Transverse colon (tissue), 4 donors: ENCODE results near the gene CIPC. TPM values are rescaled to one million over a fixed set of nuclear protein-coding genes. Genes with fewer than 3 reads are reported as not detected.

Source experiments
- DNase-seq: peaks from one replicate; pipeline ENCODE4 v3.0.0-alpha.2; 2019
- H3K27ac ChIP-seq, 4 donors: fragments of 200-600 bp; sonication (generic); 2 replicates each; pipeline ENCODE4 v1.5.1; 2016 to 2018; ENCODE audit warnings: inconsistent platforms in 4 of 4
- H3K27me3 ChIP-seq: fragments of 200-600 bp; sonication (generic); 2 replicates; pipeline ENCODE4 v1.5.1; 2017; ENCODE audit warnings: inconsistent platforms
- H3K36me3 ChIP-seq, 4 donors: fragments of 200-600 bp; sonication (generic); 2 replicates each; pipeline ENCODE4 v1.5.1; 2017 to 2019; ENCODE audit warnings: inconsistent platforms in 4 of 4
- H3K4me1 ChIP-seq, 4 donors: fragments of 200-600 bp; sonication (generic); 2 replicates each; pipeline ENCODE4 v1.5.1; 2017 to 2020; ENCODE audit warnings: inconsistent platforms in 4 of 4
- H3K4me3 ChIP-seq, 4 donors: fragments of 200-600 bp; sonication (generic); 1 replicate in 1 of 4; 2 replicates in 3 of 4; pipeline versions ENCODE4 v1.5.1 to v1.6.1; 2017 to 2019; ENCODE audit warnings: inconsistent platforms in 4 of 4
- H3K9me3 ChIP-seq, 2 donors: fragments of 200-600 bp; sonication (generic); 2 replicates each; pipeline ENCODE4 v1.5.1; 2017 to 2019; ENCODE audit warnings: inconsistent platforms in 2 of 2
- CTCF ChIP-seq, 5 experiments: fragments of 200-600 bp in 3 of 5; fragments of 450-650 bp in 2 of 5; sonication (generic) in 3 of 5; IDR thresholded peaks; 1 replicate in 2 of 5; 2 replicates in 3 of 5; pipeline ENCODE4 v1.5.1; 2016 to 2017; ENCODE audit warnings: antibody characterized with exemption in 5 of 5, inconsistent platforms in 3 of 5, mild to moderate bottlenecking in 2 of 5, moderate library complexity in 1 of 5
- EP300 ChIP-seq: sonication (generic); formaldehyde crosslinking; IDR thresholded peaks from one replicate; pipeline ENCODE4 v1.6.1; 2017; ENCODE audit warnings: antibody characterized with exemption, low read depth
- POLR2A ChIP-seq: fragments of 450-650 bp; IDR thresholded peaks from one replicate; pipeline ENCODE4 v1.6.1; 2016; ENCODE audit warnings: antibody characterized with exemption, mild to moderate bottlenecking, moderate library complexity
- POLR2AphosphoS5 ChIP-seq, 3 donors: sonication (generic); formaldehyde crosslinking; IDR thresholded peaks; one replicate each; pipeline ENCODE4 v1.6.1; 2016; ENCODE audit warnings: antibody characterized with exemption in 3 of 3
- WGBS, 2 donors: methylation state at CpG; one replicate each; pipeline ENCODE4 v1.1.5; 2018; ENCODE audit warnings: low coverage in 1 of 2; 5-methylcytosine and 5-hydroxymethylcytosine counted together
- in situ Hi-C, 4 donors: fragments of 200-750 bp; cut with MboI; loops; one replicate each; pipeline versions ENCODE4 v1.15.0 to v1.15.1; 2017; ENCODE audit warnings: low sequenced_read_pairs in 3 of 4, low pct_ligation_motif_present in 1 of 4, low pct_unique_long_range_greater_than_20kb in 1 of 4
- intact Hi-C: fragments of 100-400 bp; cut with DNase I; formaldehyde crosslinking; loops from one replicate; pipeline ENCODE4 v1.15.1; 2023; ENCODE audit warnings: low total_unique reads
- total RNA-seq, 4 donors: library from RNA; depleted of rRNA; stranded (reverse); fragments of >200 nt; gene quantifications; one replicate each; pipeline ENCODE4 v1.1.0, GENCODE V29; 2016

The CIPC gene
- total RNA-seq, 4 donors from 2014 or later: 30.8 to 97.1 (median 67.8) TPM

- Histone ChIP-seq H3K27me3 (peaks cover 55% of the 10 kb centered on the region), H3K4me3 (no peak overlapping the region), H3K9me3 (no peaks in the 10 kb centered on the region), H3K27ac (no peak overlapping the region), H3K36me3 (no peaks in the 10 kb centered on the region), H3K4me1 (peaks cover 0 to 5% (median 0%) of the 10 kb centered on the region in 4 donors)
- TF ChIP-seq EP300 (no peak), CTCF (IDR thresholded peaks at IDR 0.05) (no peak), POLR2AphosphoS5 (IDR thresholded peaks at IDR 0.05) (no peak), POLR2A (no peak)
- intact Hi-C loops (loop anchor here (5.0 kb wide), 1 partner anchor 163 kb away; no protein-coding TSS in a partner anchor), in situ Hi-C loops (no loop called here)
- WGBS, 2 donors: 45% methylated on average over 7 of the region's 7 CpGs; no CpG with 5 or more reads in 1 of the 2 donors
- no peak for DNase-seq
These were observed 56.4 kb downstream of the CIPC start for GRCh38 chr14:77154421-77154820.

DNA sequence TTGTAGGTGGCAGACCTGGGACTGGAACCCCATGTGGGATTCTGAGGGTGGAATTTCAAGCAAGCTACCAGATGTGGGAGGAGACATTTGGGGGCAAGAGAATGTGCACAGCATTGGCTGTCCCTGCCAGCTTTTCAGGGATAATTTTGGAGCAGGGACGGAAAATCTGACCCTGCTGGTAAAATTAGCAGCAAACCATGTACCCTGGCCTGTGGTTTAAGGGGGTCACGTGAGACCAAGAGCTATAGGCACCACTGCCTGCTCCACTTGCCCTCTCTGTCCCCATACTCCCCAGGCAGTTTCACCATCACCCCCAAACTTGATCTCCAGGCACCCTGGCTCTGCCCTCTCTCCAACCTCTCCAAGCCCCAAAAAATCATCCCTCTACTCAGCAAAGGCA lies 57.0 kb downstream of the CIPC start:
- Histone ChIP-seq H3K9me3 (no peaks in the 10 kb centered on the region), H3K27ac (no peak overlapping the region), H3K27me3 (peaks cover 55% of the 10 kb centered on the region), H3K4me1 (peaks cover 0 to 5% (median 0%) of the 10 kb centered on the region in 4 donors), H3K4me3 (no peak overlapping the region), H3K36me3 (no peaks in the 10 kb centered on the region)
- no peak for DNase-seq
- intact Hi-C loops (no loop called here), in situ Hi-C loops (no loop called here)
- 70% methylated on average over 2 of the region's 2 CpGs; no CpG with 5 or more reads in 1 of the 2 donors for WGBS, 2 donors
- no peak for TF ChIP-seq EP300
- no peak for TF ChIP-seq POLR2AphosphoS5 (IDR thresholded peaks at IDR 0.05)
- TF ChIP-seq CTCF (IDR thresholded peaks at IDR 0.05): no peak
- no peak for TF ChIP-seq POLR2A

DNA sequence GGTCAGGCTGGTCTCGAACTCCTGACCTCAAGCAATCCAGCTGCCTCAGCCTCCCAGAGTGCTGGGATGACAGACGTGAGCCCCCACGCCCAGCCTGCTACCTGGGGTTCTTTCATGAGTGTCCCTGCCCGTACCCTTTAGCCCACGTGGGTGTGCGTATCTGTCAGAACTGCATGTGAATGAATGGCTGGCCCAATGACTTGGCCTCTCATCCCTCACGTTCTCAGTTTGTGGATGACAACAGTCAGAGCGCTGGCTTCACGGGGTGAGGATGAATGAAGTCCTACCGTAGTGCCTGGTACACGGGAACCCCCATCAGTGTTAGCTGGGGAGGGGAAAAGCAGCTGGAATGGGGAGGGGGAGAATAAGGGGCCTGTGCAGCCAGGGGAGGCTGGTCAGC lies 59.7 kb downstream of the CIPC start:
- TF ChIP-seq EP300 (no peak), CTCF (IDR thresholded peaks at IDR 0.05) (no peak), POLR2AphosphoS5 (IDR thresholded peaks at IDR 0.05) (no peak)
- in situ Hi-C loops: no loop called here
- H3K4me1 ChIP-seq: peaks cover 0 to 5% (median 0%) of the 10 kb centered on the region in 4 donors
- H3K9me3 ChIP-seq: no peaks in the 10 kb centered on the region
- no peak overlapping the region for H3K27ac ChIP-seq
- peaks cover 56% of the 10 kb centered on the region for H3K27me3 ChIP-seq
- no peak for DNase-seq
- intact Hi-C loops: no loop called here
- H3K36me3 ChIP-seq: no peaks in the 10 kb centered on the region
- H3K4me3 ChIP-seq: no peak overlapping the region
- WGBS, 2 donors: 20 to 68% methylated on average over 1 to 11 of the region's 11 CpGs

- intact Hi-C loops: no loop called here
- H3K27ac ChIP-seq: no peak overlapping the region
- no peaks in the 10 kb centered on the region for H3K9me3 ChIP-seq
- H3K4me3 ChIP-seq: no peak overlapping the region
- in situ Hi-C loops: no loop called here
- H3K27me3 ChIP-seq: peaks cover 50% of the 10 kb centered on the region
- peaks cover 0 to 5% (median 0%) of the 10 kb centered on the region in 4 donors for H3K4me1 ChIP-seq
- H3K36me3 ChIP-seq: no peaks in the 10 kb centered on the region
- no peak for DNase-seq
- TF ChIP-seq POLR2AphosphoS5 (IDR thresholded peaks at IDR 0.05) (no peak), CTCF (IDR thresholded peaks at IDR 0.05) (no peak), EP300 (no peak), POLR2A (no peak)
- WGBS, 2 donors: 5 to 26% methylated on average over 4 to 18 of the region's 18 CpGs
These were observed 60.3 kb downstream of the CIPC start for GRCh38 chr14:77158175-77158881.
